ENCODE data around the gene PIN1.

PIN1 gene

DNA sequence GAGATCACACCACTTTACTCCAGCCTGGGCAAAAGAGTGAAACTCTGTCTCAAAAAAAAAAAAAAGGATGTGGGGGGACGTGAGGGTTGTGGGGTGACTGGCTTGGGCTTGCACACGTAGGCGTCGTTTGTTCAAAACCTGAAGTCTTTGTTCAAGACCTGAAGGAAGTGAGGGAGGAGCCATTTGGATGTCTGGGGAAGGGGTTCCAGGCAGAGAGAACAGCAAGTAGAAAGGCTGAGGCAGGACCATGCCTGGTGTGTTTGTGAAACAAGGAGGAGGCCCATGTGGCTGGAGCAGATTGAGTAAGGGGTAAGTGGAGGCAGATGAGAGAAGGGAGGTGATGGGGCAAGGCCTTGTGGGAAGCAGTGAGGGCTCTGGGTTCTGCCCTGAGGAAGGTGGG, 27.8 kb downstream of the PIN1 start:
- DNase-seq (ENCODE audit: insufficient read length), result no peak
- FAIRE-seq, result no peak
- no peak for TF ChIP-seq POLR2AphosphoS5 (IDR thresholded peaks at IDR 0.05; ENCODE audit: low read depth, low read length)
- no peak for TF ChIP-seq POLR2A (IDR thresholded peaks at IDR 0.05; ENCODE audit: low read depth, low read length)
- no peak for TF ChIP-seq TAF1 (IDR thresholded peaks at IDR 0.05; ENCODE audit: borderline replicate concordance, low read depth, low read length)

GRCh38 chr19:9863759-9864158, 28.6 kb downstream of the PIN1 start:
- FAIRE-seq (no peak), DNase-seq (ENCODE audit: insufficient read length) (no peak)
- TF ChIP-seq POLR2A (IDR thresholded peaks at IDR 0.05; ENCODE audit: low read depth, low read length), result no peak
- TF ChIP-seq TAF1 (IDR thresholded peaks at IDR 0.05; ENCODE audit: borderline replicate concordance, low read depth, low read length), result no peak
- no peak for TF ChIP-seq POLR2AphosphoS5 (IDR thresholded peaks at IDR 0.05; ENCODE audit: low read depth, low read length)

GRCh38 chr19:9865732-9866501, 30.8 kb downstream of the PIN1 start:
- DNase-seq (ENCODE audit: insufficient read length), result no peak
- no peak for FAIRE-seq
- no peak for TF ChIP-seq POLR2AphosphoS5 (IDR thresholded peaks at IDR 0.05; ENCODE audit: low read depth, low read length)
- TF ChIP-seq POLR2A (IDR thresholded peaks at IDR 0.05; ENCODE audit: low read depth, low read length), result no peak
- TF ChIP-seq TAF1 (IDR thresholded peaks at IDR 0.05; ENCODE audit: borderline replicate concordance, low read depth, low read length), result no peak

- DNase-seq (ENCODE audit: insufficient read length), result no peak
- FAIRE-seq, result no peak
- no peak for TF ChIP-seq POLR2AphosphoS5 (IDR thresholded peaks at IDR 0.05; ENCODE audit: low read depth, low read length)
- TF ChIP-seq TAF1 (IDR thresholded peaks at IDR 0.05; ENCODE audit: borderline replicate concordance, low read depth, low read length), result no peak
- no peak for TF ChIP-seq POLR2A (IDR thresholded peaks at IDR 0.05; ENCODE audit: low read depth, low read length)
Observed at GRCh38 chr19:9868983-9869617, 34.0 kb downstream of the PIN1 start.

DNA sequence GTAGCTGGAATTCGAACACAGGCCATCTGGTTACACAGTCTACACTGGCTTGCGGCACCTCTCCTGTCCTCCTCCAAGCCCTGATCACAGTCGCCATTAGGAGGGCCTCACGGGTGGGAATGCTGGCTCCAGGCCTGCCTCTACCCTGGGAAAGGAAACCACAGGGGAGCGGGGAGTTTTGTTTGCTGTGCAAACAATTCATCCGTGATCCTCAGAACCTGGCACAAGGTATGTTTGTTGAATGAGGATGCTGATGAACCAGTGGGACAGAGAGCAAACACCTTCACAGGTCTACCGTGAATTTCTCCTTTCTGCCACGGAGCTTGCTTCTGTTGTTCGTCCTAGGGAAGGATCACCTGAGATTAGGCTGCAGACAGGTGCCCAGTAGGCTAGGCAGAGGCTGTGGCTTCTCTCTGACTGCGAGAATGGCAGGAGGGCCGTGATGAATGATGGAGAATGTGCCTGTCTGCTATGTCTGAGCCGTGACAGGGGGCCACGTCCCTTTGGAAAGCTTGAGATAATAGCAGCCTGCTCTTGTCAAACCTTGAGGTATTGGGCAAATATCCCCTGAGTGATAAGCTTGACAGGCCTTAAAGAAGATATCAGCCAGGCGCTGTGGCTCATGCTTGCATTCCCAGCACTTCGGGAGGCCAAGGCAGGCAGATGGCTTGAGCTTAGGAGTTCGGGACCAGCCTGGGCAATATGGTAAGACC, 36.7 kb downstream of the PIN1 start:
- FAIRE-seq (no peak), DNase-seq (ENCODE audit: insufficient read length) (no peak)
- TF ChIP-seq TAF1 (IDR thresholded peaks at IDR 0.05; ENCODE audit: borderline replicate concordance, low read depth, low read length) (no peak), POLR2AphosphoS5 (IDR thresholded peaks at IDR 0.05; ENCODE audit: low read depth, low read length) (no peak), POLR2A (IDR thresholded peaks at IDR 0.05; ENCODE audit: low read depth, low read length) (no peak)

DNA sequence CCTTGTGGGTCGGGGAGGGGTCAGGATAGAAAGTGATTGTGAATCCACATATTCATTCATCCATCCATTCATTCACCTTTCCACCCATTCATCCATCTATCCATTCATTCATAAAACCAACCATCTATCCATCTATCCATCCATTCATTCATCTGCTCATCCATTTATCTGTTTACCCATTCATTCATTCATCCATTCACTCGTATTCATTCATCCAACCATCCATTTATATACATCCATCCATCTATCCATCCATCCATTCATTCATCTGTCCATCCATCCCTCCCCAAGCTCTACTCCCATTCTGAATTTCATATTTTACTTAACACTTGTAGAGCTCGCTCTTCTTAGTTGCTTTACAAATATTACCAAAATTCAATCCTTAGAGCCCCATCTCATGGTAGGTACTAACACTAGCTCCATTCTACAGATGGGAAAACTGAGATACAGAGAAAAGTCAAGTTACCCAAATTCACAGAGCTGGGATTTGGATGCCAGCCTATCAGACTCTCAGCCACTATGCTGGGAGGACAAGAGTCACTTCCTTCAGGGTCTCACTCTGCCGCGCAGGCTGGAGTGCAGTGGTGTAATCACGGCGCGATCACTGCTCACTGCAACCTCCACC, 37.6 kb downstream of the PIN1 start:
- no peak for FAIRE-seq
- TF ChIP-seq TAF1 (IDR thresholded peaks at IDR 0.05; ENCODE audit: borderline replicate concordance, low read depth, low read length) (no peak), POLR2A (IDR thresholded peaks at IDR 0.05; ENCODE audit: low read depth, low read length) (no peak), POLR2AphosphoS5 (IDR thresholded peaks at IDR 0.05; ENCODE audit: low read depth, low read length) (no peak)
- DNase-seq (ENCODE audit: insufficient read length), result no peak

DNA sequence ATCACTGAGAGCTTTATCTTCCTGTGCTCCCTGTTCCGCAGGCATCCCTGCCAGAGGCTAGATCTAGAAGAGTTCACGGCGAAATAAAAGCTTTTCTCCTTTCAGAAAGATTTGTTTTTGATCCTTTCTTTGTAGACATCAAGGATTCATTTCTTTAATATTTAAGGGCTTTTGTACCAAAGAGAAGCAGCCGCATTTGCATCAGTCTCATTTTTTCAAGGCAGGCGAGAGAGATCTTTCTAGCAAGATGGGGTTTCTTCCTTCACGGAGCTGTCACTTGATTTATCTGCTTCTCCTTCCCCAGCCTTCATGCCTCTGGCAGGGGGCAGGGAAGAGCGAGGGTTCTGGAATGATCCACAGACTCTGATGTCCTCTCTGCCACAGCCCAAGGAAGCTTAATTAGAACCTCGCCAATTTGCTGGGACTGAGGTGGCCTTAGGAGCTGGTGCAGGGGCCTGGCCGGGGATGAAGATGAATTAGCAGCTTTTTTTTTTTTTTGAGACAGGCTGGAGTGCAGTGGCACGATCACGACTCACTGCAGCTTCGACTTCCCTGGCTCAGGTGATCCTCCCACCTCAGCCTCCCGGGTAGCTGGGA, 40.0 kb downstream of the PIN1 start:
- no peak for TF ChIP-seq TAF1 (IDR thresholded peaks at IDR 0.05; ENCODE audit: borderline replicate concordance, low read depth, low read length)
- no peak for TF ChIP-seq POLR2AphosphoS5 (IDR thresholded peaks at IDR 0.05; ENCODE audit: low read depth, low read length)
- TF ChIP-seq POLR2A (IDR thresholded peaks at IDR 0.05; ENCODE audit: low read depth, low read length), result no peak
- DNase-seq (ENCODE audit: insufficient read length) (no peak), FAIRE-seq (no peak)

DNA sequence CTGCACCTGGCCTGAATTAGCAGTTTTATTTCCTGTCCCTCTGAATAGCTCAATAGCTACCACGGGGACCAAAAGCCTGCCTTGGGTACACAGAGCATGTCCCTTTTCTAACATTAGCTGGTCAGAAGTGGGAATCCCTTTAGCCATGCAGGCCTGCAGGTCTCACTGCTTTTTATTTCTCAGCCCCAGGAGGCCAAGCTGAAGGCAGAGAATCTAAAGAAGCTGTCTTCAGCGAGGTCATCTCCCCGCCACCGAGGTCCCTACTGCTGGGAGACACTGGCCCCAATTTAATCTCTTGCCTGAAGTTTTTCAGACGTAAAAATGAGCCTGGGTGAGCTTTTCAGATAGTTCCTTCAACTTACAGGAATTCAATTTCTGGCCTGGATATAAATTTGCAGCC, 40.7 kb downstream of the PIN1 start:
- no peak for DNase-seq (ENCODE audit: insufficient read length)
- TF ChIP-seq POLR2A (IDR thresholded peaks at IDR 0.05; ENCODE audit: low read depth, low read length), result no peak
- TF ChIP-seq POLR2AphosphoS5 (IDR thresholded peaks at IDR 0.05; ENCODE audit: low read depth, low read length), result no peak
- TF ChIP-seq TAF1 (IDR thresholded peaks at IDR 0.05; ENCODE audit: borderline replicate concordance, low read depth, low read length), result no peak
- no peak for FAIRE-seq

- FAIRE-seq, result no peak
- DNase-seq (ENCODE audit: insufficient read length), result no peak
- TF ChIP-seq TAF1 (IDR thresholded peaks at IDR 0.05; ENCODE audit: borderline replicate concordance, low read depth, low read length), result no peak
- TF ChIP-seq POLR2AphosphoS5 (IDR thresholded peaks at IDR 0.05; ENCODE audit: low read depth, low read length), result no peak
Observed at GRCh38 chr19:9877780-9878510, 42.8 kb downstream of the PIN1 start.

GRCh38 chr19:9878511-9879196, 43.5 kb downstream of the PIN1 start:
- no peak for FAIRE-seq
- no peak for TF ChIP-seq POLR2A (IDR thresholded peaks at IDR 0.05; ENCODE audit: low read depth, low read length)
- no peak for DNase-seq (ENCODE audit: insufficient read length)
